NB4 (cell line): Measurements from ENCODE around the gene LAG3.

Experiments used
- DNase-seq: peaks from one replicate; pipeline ENCODE4 v3.0.0; 2010; ENCODE audit warnings: low read depth
- H3K4me3 ChIP-seq: one replicate; pipeline ENCODE4 v1.5.1; 2011; ENCODE audit warnings: mild to moderate bottlenecking, low read depth, low read length, moderate library complexity
- CTCF ChIP-seq: IDR thresholded peaks from one replicate; pipeline ENCODE4 v1.5.1; 2012; ENCODE audit warnings: low read depth, low read length
- MYC ChIP-seq: IDR thresholded peaks from 2 replicates; pipeline ENCODE4 v1.6.1; 2011; ENCODE audit warnings: low read depth, low read length
- POLR2A ChIP-seq: IDR thresholded peaks from 2 replicates; pipeline ENCODE4 v1.6.1; 2011; ENCODE audit warnings: mild to moderate bottlenecking; ENCODE audit not compliant: insufficient read length; ENCODE audit errors: extremely low read depth
- TF ChIP-seq, protein P1 (sequence below): IDR thresholded peaks from 2 replicates; pipeline ENCODE4 v1.6.1; 2011; ENCODE audit warnings: low read depth, low read length

Gene LAG3

DNA sequence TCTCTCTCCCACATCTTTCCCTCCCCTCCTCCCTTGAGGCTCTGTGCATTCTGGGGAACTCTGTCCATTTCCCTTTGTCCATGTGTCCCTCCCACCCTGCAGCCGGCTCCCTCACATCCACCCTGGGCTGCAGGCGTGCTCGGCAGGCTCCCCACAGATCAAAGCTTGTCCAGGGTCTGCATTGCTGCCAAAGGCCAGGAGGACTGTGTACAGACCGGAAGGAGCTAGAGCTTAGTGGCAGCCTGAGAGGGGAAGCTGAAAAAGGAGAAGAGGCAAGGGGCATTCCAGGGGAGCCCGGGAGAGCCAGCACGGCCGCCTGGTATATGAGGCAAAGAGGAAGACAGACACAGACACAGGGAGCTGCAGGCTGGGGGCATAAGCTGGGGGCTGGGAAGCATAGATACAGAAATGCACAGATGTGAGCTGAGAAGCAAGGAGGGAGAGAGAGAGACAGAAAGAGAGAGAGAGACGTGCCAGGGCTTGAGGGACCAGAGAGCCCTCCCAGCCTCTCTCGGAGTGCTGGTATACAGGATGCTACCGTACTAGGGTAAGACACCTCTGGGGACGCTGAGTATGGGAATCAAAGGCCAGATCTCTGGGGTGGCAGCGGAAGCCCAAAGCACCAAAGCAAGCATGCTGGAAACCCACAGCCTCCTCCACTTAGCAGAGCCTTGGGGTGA, 20.3 kb downstream of the LAG3 start:
- peak overlapping the region; percentile 70 for H3K4me3 ChIP-seq
- peak; percentile 87 for DNase-seq
- TF ChIP-seq MYC = no peak
- TF ChIP-seq POLR2A = peak; percentile 59

DNA sequence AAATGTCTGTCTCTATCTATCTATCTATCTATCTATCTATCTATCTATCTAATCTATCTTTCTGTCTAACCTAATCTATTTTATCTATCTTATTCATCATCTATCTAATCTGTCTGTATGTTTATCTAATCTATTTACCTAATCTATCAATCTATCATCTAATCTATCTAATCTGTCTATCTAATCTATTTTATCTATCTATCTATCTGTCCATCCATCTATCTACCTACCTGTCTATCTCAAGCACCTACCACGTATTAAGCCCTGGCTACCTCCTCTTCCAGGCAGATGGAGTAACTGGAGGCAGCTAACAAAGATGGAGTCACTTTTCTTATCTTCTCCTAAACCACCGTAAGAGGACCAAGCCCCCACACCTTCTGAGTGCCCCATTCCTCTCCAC, 22.8 kb downstream of the LAG3 start:
- H3K4me3 ChIP-seq = no peak overlapping the region
- DNase-seq = no peak
- TF ChIP-seq MYC (no peak), POLR2A (no peak), CTCF (no peak)
- TF ChIP-seq, protein P1, sequence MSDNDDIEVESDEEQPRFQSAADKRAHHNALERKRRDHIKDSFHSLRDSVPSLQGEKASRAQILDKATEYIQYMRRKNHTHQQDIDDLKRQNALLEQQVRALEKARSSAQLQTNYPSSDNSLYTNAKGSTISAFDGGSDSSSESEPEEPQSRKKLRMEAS = no peak

DNA sequence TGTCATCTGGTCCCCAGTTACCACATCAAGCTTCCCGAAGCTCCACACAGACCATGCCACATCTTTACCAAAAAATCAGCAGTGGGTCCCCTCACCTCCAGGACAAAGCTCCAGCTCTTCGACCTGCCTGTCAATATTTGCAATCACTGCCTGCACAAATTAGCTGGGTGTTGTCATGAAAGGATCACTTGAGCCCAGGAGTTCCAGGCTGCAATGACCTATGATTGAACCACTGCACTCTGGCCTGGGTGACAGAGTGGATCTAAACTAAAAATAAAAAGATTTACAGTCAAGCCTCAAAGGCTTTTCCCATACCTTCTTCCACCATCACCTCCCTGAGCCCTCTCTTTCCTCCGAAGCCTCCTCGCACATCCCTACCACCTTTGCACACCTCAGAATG, 24.3 kb downstream of the LAG3 start:
- no peak for TF ChIP-seq CTCF
- TF ChIP-seq, protein P1 = no peak
- no peak for TF ChIP-seq POLR2A
- no peak for TF ChIP-seq MYC
- no peak for DNase-seq

DNA sequence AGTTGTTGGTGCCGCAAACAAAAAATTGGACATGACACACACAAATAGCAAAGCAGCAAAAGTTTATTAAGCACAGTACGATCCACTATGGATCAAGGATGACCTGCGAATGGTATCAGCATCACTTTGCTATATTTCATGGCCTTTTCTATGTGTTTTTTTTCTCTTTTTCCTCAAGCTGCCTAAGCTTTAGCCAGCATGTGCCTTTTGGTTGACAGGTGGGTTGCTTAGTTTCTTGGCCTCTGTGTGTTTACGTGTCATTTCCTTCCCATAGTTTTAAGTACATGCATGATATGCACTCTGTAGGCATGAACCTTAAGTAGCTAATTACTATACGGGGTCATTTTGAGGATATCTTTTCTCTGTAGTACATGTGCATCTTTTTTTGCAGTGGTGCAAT, 26.8 kb downstream of the LAG3 start:
- no peak for DNase-seq
- no peak overlapping the region for H3K4me3 ChIP-seq
- TF ChIP-seq MYC = no peak
- TF ChIP-seq CTCF = no peak
- TF ChIP-seq, protein P1 = no peak
- TF ChIP-seq POLR2A = no peak

More for the DNA sequence above, 24.3 kb downstream of the LAG3 start:
- H3K4me3 ChIP-seq = no peak overlapping the region

DNA sequence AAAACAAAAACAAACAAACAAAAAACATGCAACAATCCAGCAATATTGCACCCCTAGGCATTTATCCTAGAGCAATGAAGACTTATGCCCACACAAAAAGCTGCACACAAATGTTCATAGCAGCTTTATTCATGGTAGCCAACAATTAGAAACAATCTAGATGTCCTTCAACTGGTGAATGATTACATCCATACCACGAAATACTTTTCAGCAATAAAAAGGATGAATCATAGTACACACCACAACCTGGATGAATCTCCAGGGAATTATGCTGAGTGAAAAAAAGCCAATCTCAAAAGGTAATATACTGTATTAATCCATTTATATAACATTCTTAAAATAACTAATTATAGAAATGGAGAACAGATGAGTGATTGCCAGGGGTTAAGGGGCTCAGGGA, 34.9 kb downstream of the LAG3 start:
- H3K4me3 ChIP-seq = no peak overlapping the region
- DNase-seq = no peak
- no peak for TF ChIP-seq MYC

DNA sequence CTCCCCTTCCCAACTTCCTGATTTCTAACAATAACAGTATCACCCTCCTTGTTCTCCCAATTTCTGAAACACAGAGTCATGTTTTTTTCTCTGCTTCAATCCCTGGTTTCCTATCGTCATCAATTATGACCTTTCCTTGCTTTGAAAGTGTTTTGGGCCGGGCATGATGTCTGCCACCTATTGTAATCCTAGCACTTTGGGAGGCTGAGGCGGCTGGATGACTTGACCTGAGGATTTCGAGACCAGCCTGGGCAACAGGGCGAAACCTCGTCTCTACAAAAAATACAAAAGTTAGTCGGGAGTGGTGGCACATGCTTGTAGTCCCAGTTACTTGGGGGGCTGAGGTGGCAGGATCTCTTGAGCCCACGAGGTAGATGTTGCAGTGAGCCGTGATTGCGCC, 36.7 kb downstream of the LAG3 start:
- TF ChIP-seq POLR2A (no peak), CTCF (no peak), MYC (no peak)
- TF ChIP-seq, protein P1 = no peak
- no peak for DNase-seq
- H3K4me3 ChIP-seq = no peak overlapping the region

DNA sequence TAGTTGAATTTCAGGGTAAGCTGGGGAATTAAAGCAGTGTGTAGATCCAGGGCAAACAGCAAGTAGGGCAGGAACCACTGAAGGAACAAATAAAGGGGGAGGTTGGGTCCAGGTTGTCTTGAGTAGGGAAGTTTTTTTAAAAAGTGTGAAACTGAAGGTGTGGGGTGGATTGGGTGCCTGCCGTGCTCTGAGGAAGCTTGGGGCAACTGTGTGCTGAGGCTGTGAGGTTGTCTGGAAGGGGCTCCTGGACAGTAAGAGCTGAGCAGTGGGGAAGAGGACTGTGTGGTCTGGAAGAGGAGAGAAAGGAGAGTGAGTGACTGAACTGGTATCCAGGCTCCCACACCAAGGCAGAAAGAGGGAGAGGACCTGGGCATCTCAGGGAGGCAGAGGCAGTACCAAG, 38.4 kb downstream of the LAG3 start:
- no peak for DNase-seq
- no peak overlapping the region for H3K4me3 ChIP-seq
- no peak for TF ChIP-seq MYC
- TF ChIP-seq POLR2A = no peak
- TF ChIP-seq, protein P1 = no peak
- no peak for TF ChIP-seq CTCF
